Osteoblast (primary cell): ENCODE results near the gene CTNND2. TPM values are rescaled to one million over a fixed set of nuclear protein-coding genes. Genes with fewer than 3 reads are reported as not detected.
A peak's percentile ranks its signal among the peaks of the same experiment; 100 is the strongest.

Experiments used
- DNase-seq: peaks from one replicate; pipeline ENCODE4 v3.0.0; 2011; ENCODE audit warnings: low spot score, mixed read lengths; ENCODE audit not compliant: insufficient read length; ENCODE audit errors: missing footprints
- H2AFZ ChIP-seq: 2 replicates; pipeline ENCODE4 v1.6.0; 2011; ENCODE audit warnings: mild to moderate bottlenecking, low read length
- H3K27ac ChIP-seq: 2 replicates; pipeline ENCODE4 v1.5.1; 2011; ENCODE audit warnings: mild to moderate bottlenecking, low read depth, low read length, moderate library complexity
- H3K27me3 ChIP-seq: 2 replicates; pipeline ENCODE4 v1.6.0; 2012; ENCODE audit warnings: mild to moderate bottlenecking, control low read depth, inconsistent platforms, low read length, moderate library complexity; ENCODE audit not compliant: insufficient read depth
- H3K36me3 ChIP-seq: 2 replicates; pipeline ENCODE4 v1.5.1; 2011; ENCODE audit warnings: mild to moderate bottlenecking, low read length, control low read depth, moderate library complexity; ENCODE audit not compliant: insufficient read depth
- H3K4me1 ChIP-seq: 2 replicates; pipeline ENCODE4 v1.5.1; 2011; ENCODE audit warnings: mild to moderate bottlenecking, low read length, control low read depth, moderate library complexity; ENCODE audit not compliant: insufficient read depth
- H3K4me2 ChIP-seq: 2 replicates; pipeline ENCODE4 v1.6.0; 2011; ENCODE audit warnings: mild to moderate bottlenecking, low read length; ENCODE audit not compliant: insufficient read depth
- H3K4me3 ChIP-seq: fragments of 200-600 bp; sonication (generic); 3 replicates; pipeline ENCODE4 v1.5.1; 2012; ENCODE audit warnings: mild to moderate bottlenecking, low read length, inconsistent platforms; ENCODE audit not compliant: insufficient read depth
- H3K79me2 ChIP-seq: 2 replicates; pipeline ENCODE4 v1.6.0; 2012; ENCODE audit warnings: mild to moderate bottlenecking, low read length, control low read depth, inconsistent platforms; ENCODE audit not compliant: insufficient read depth
- H3K9me3 ChIP-seq: 2 replicates; pipeline ENCODE4 v1.5.1; 2011; ENCODE audit warnings: low read depth, low read length, control low read depth
- H4K20me1 ChIP-seq: 2 replicates; pipeline ENCODE4 v1.6.0; 2012; ENCODE audit warnings: mild to moderate bottlenecking, low read length, control low read depth; ENCODE audit not compliant: insufficient read depth
- CTCF ChIP-seq: IDR thresholded peaks from 2 replicates; pipeline ENCODE4 v1.5.1; 2011; ENCODE audit warnings: mild to moderate bottlenecking, low read depth, low read length, moderate library complexity; ENCODE audit errors: extremely low read depth
- total RNA-seq: library from RNA; depleted of rRNA; stranded (reverse); fragments of >200 nt; gene quantifications from 2 replicates; pipeline ENCODE4 v1.2.3, GENCODE V29; 2012

CTNND2 gene
- total RNA-seq, 1 donor, result not detected

GRCh38 chr5:11449966-11450365 lies 454.3 kb downstream of the CTNND2 start:
- H3K27ac ChIP-seq, result no peak overlapping the region
- no peaks in the 10 kb centered on the region for H3K4me1 ChIP-seq
- H3K36me3 ChIP-seq, result no peaks in the 10 kb centered on the region
- H4K20me1 ChIP-seq, result no peaks in the 10 kb centered on the region
- H3K4me2 ChIP-seq, result no peak overlapping the region
- no peaks in the 10 kb centered on the region for H3K79me2 ChIP-seq
- no peak overlapping the region for H3K4me3 ChIP-seq
- TF ChIP-seq CTCF, result no peak
- no peak overlapping the region for H2AFZ ChIP-seq
- no peak for DNase-seq
- H3K9me3 ChIP-seq, result no peaks in the 10 kb centered on the region
- H3K27me3 ChIP-seq, result no peaks in the 10 kb centered on the region

DNA sequence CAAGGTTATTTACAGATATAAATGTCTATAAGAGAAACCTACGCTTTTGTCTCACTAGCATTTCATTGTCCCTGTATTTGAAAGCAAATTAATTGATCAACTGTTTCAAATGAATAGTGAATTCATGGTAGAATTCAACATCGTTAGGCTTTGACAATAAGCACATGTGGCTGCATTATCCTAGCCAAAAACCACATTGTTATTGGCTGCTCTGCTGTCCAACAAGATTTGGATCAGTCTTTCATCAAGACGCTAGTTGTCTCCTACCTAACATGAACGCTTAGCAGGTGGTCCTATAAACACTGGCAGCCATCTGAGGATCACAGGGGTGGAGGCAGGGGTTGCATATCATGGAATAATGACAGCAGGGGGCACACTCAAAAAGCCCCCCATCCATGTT lies 455.0 kb downstream of the CTNND2 start:
- H3K79me2 ChIP-seq, result no peaks in the 10 kb centered on the region
- no peaks in the 10 kb centered on the region for H4K20me1 ChIP-seq

DNA sequence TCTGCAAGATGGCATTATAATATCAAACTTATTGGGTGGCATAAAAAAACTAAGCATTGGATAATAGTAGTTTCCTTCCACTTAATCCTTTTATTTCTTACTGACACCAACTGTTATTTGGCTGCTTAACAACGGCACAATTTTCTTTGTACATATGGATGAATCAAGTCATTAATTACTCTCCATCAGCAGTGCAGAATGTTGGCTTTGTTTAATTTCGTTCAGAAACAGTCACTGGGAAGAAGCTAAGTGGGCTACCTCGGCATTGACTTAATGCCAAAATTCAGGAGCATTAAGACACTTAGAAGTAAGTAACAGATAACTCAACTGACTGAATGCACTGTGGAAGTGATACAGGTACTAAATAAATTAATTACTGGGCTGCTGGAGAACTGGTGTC lies 460.4 kb downstream of the CTNND2 start:
- no peaks in the 10 kb centered on the region for H3K9me3 ChIP-seq
- no peak for TF ChIP-seq CTCF
- H2AFZ ChIP-seq, result no peak overlapping the region

More for the DNA sequence above, 455.0 kb downstream of the CTNND2 start:
- H3K9me3 ChIP-seq, result no peaks in the 10 kb centered on the region
- H3K4me2 ChIP-seq, result no peak overlapping the region
- no peaks in the 10 kb centered on the region for H3K36me3 ChIP-seq
- no peak overlapping the region for H3K4me3 ChIP-seq
- H2AFZ ChIP-seq, result no peak overlapping the region
- H3K4me1 ChIP-seq, result no peaks in the 10 kb centered on the region
- DNase-seq, result no peak
- H3K27me3 ChIP-seq, result no peaks in the 10 kb centered on the region
- no peak for TF ChIP-seq CTCF
- H3K27ac ChIP-seq, result no peak overlapping the region

GRCh38 chr5:11432116-11432515 lies 472.1 kb downstream of the CTNND2 start:
- H3K4me2 ChIP-seq, result no peak overlapping the region
- no peaks in the 10 kb centered on the region for H3K79me2 ChIP-seq
- H3K36me3 ChIP-seq, result no peaks in the 10 kb centered on the region
- H3K4me1 ChIP-seq, result no peaks in the 10 kb centered on the region
- DNase-seq, result peak; percentile 23
- no peaks in the 10 kb centered on the region for H3K9me3 ChIP-seq
- H4K20me1 ChIP-seq, result no peaks in the 10 kb centered on the region
- no peak for TF ChIP-seq CTCF
- H3K4me3 ChIP-seq, result no peak overlapping the region
- no peak overlapping the region for H3K27ac ChIP-seq
- H2AFZ ChIP-seq, result no peak overlapping the region
- no peaks in the 10 kb centered on the region for H3K27me3 ChIP-seq

More for the DNA sequence above, 460.4 kb downstream of the CTNND2 start:
- Histone ChIP-seq H3K36me3 (no peaks in the 10 kb centered on the region), H3K4me1 (no peaks in the 10 kb centered on the region), H3K27me3 (no peaks in the 10 kb centered on the region), H3K4me3 (no peak overlapping the region), H4K20me1 (no peaks in the 10 kb centered on the region), H3K27ac (no peak overlapping the region), H3K79me2 (no peaks in the 10 kb centered on the region), H3K4me2 (no peak overlapping the region)
- DNase-seq, result peak; percentile 5
